HCT116 (cell line): ENCODE results near the gene MSMO1. TPM values are rescaled to one million over a fixed set of nuclear protein-coding genes. Genes with fewer than 3 reads are reported as not detected.
A peak's percentile ranks its signal among the peaks of the same experiment; 100 is the strongest.

Experiments
- ATAC-seq: fragments of 200-7000 bp; cut with Tn5 transposase; 2 replicates; pipeline ENCODE4 v1.9.1; 2020; ENCODE audit warnings: mild to moderate bottlenecking, moderate library complexity
- BruUV-seq: library from RNA; stranded (reverse); fragments of 400-500 nt; replicated peaks from 2 replicates; lab custom pipeline; 2021; lab: Mats Ljungman, UMichigan
- CTCF ChIA-PET: fragments of 300-600 bp; sonication (Branson Sonifier 250); formaldehyde crosslinking; loops from one replicate; lab custom pipeline; 2021; ENCODE audit warnings: antibody characterized with exemption; lab: Charles Lee
- POLR2A ChIA-PET: fragments of 300-600, 350-600 bp; sonication (Branson Sonifier 250); formaldehyde crosslinking; loops from one replicate; lab custom pipeline; 2021; ENCODE audit warnings: antibody characterized with exemption; lab: Charles Lee
- RAD21 ChIA-PET, 2 experiments: fragments of 300-600 bp; sonication (Branson Sonifier 250); formaldehyde crosslinking; loops; one replicate each; lab custom pipeline; 2023; ENCODE audit warnings: low total read pairs in 2 of 2; ENCODE audit not compliant: uncharacterized antibody in 2 of 2, unreplicated experiment in 2 of 2, low non-redundant PET in 1 of 2; lab: Charles Lee
- DNase-seq: peaks from one replicate; pipeline ENCODE4 v3.0.0-alpha.2; 2010; ENCODE audit warnings: low read depth, low spot score
- H2AFZ ChIP-seq: fragments of 200-600 bp; shearing (Covaris generic), sonication (generic); 2 replicates; pipeline ENCODE4 v1.6.1; 2017; ENCODE audit warnings: low read depth, mixed run types, mixed read lengths, antibody characterized with exemption, low read length; ENCODE audit not compliant: poor library complexity, severe bottlenecking
- H3K27ac ChIP-seq: 2 replicates; pipeline ENCODE4 v1.5.1; 2012; ENCODE audit warnings: low read depth, low read length
- H3K27me3 ChIP-seq: fragments of 200-600 bp; sonication (generic); 2 replicates; pipeline ENCODE4 v1.6.1; 2016; ENCODE audit warnings: mixed run types, low read length, mixed read lengths; ENCODE audit not compliant: insufficient read depth
- H3K36me3 ChIP-seq, 2 experiments: fragments of 200-500 bp in 1 of 2; fragments of 200-600 bp in 1 of 2; sonication (Bioruptor generic) in 1 of 2; sonication (generic) in 1 of 2; 2 replicates each; pipeline versions ENCODE4 v1.5.1 to v1.6.1; 2014 to 2016; ENCODE audit warnings: low read length in 2 of 2, inconsistent platforms in 1 of 2, mixed read lengths in 1 of 2, mixed run types in 1 of 2; ENCODE audit not compliant: insufficient read depth in 2 of 2, control insufficient read depth in 1 of 2
- H3K4me1 ChIP-seq, 2 experiments: fragments of 200-600 bp in 1 of 2; sonication (generic) in 1 of 2; 2 replicates each; pipeline versions ENCODE4 v1.5.1 to v1.6.1; 2012 to 2017; ENCODE audit warnings: low read length in 2 of 2, inconsistent platforms in 1 of 2, mild to moderate bottlenecking in 1 of 2, mixed read lengths in 1 of 2, mixed run types in 1 of 2, moderate library complexity in 1 of 2; ENCODE audit not compliant: insufficient read depth in 2 of 2, control insufficient read depth in 1 of 2
- H3K4me2 ChIP-seq: fragments of 200-600 bp; sonication (generic); 2 replicates; pipeline ENCODE4 v1.6.1; 2017; ENCODE audit warnings: mixed run types, low read length, mixed read lengths
- H3K4me3 ChIP-seq, 2 experiments: fragments of 200-600 bp in 1 of 2; sonication (generic) in 1 of 2; replicated peaks in 1 of 2; 2 replicates each; pipeline ENCODE4 v1.5.1; 2011 to 2016; ENCODE audit warnings: low read length in 2 of 2, control low read depth in 1 of 2, low read depth in 1 of 2, mild to moderate bottlenecking in 1 of 2, mixed read lengths in 1 of 2, mixed run types in 1 of 2
- H3K79me2 ChIP-seq: fragments of 200-600 bp; sonication (generic); 2 replicates; pipeline ENCODE4 v1.6.1; 2017; ENCODE audit warnings: mild to moderate bottlenecking, mixed run types, low read length, moderate library complexity, mixed read lengths; ENCODE audit not compliant: insufficient read depth
- H3K9ac ChIP-seq: fragments of 200-600 bp; sonication (generic); 2 replicates; pipeline ENCODE4 v1.6.1; 2016; ENCODE audit warnings: low read length, mixed read lengths
- H3K9me2 ChIP-seq: fragments of 200-600 bp; sonication (generic), shearing (Covaris generic); 2 replicates; pipeline ENCODE4 v1.6.1; 2017; ENCODE audit warnings: mixed run types, mild to moderate bottlenecking, moderate library complexity; ENCODE audit not compliant: insufficient read depth
- H3K9me3 ChIP-seq, 2 experiments: fragments of 200-500 bp in 1 of 2; fragments of 200-600 bp in 1 of 2; sonication (Bioruptor generic) in 1 of 2; sonication (generic) in 1 of 2; 2 replicates each; pipeline ENCODE4 v1.6.1; 2014 to 2017; ENCODE audit warnings: low read length in 2 of 2, mixed read lengths in 2 of 2, inconsistent platforms in 1 of 2, low read depth in 1 of 2, mild to moderate bottlenecking in 1 of 2, mixed run types in 1 of 2, moderate library complexity in 1 of 2; ENCODE audit not compliant: control insufficient read depth in 1 of 2, insufficient read depth in 1 of 2
- H4K20me1 ChIP-seq: fragments of 200-600 bp; sonication (generic), shearing (Covaris generic); 2 replicates; pipeline ENCODE4 v1.6.1; 2017; ENCODE audit warnings: mixed run types, mild to moderate bottlenecking, moderate library complexity; ENCODE audit not compliant: insufficient read depth
- CBX3 ChIP-seq: IDR thresholded peaks from 2 replicates; pipeline ENCODE4 v1.6.1; 2012; ENCODE audit warnings: low read depth
- CTCF ChIP-seq, 3 experiments: fragments of 200-600 bp in 1 of 3; sonication (generic) in 1 of 3; IDR thresholded peaks in 2 of 3; conservative IDR thresholded peaks in 1 of 3; 2 replicates each; pipeline ENCODE4 v1.5.1; 2012 to 2017; ENCODE audit warnings: low read depth in 2 of 3, low read length in 2 of 3, antibody characterized with exemption in 1 of 3, borderline replicate concordance in 1 of 3, control low read depth in 1 of 3, mild to moderate bottlenecking in 1 of 3, mixed read lengths in 1 of 3, mixed run types in 1 of 3, moderate library complexity in 1 of 3; ENCODE audit not compliant: insufficient read depth in 1 of 3
- RAD21 ChIP-seq: IDR thresholded peaks from 2 replicates; pipeline ENCODE4 v1.6.1; 2012; ENCODE audit warnings: low read depth, mild to moderate bottlenecking
- ZBTB33 ChIP-seq: IDR thresholded peaks from 2 replicates; pipeline ENCODE4 v1.6.1; 2011; ENCODE audit warnings: mild to moderate bottlenecking, low read length, moderate library complexity; ENCODE audit not compliant: insufficient replicate concordance; ENCODE audit errors: extremely low read depth
- intact Hi-C: fragments of 100-400 bp; cut with micrococcal nuclease; formaldehyde crosslinking; loops from 2 replicates; pipeline ENCODE4 v1.10.0; 2022
- total RNA-seq: library from RNA; stranded (reverse); gene quantifications from one replicate; pipeline ENCODE4 v1.2.1, GENCODE V29; 2021; ENCODE audit not compliant: unreplicated experiment

Gene MSMO1
- total RNA-seq, 1 experiment from 2014 or later, result 54.5 TPM

GRCh38 chr4:165355900-165356300 is 28.4 kb downstream of the MSMO1 start:
- POLR2A ChIA-PET, result no interaction called here
- Histone ChIP-seq H3K79me2 (no peaks in the 10 kb centered on the region), H3K9me3 (no peaks in the 10 kb centered on the region)
- CTCF ChIA-PET, result interaction anchor here (0.7 to 2.1 kb wide), 12 partner anchors 9 to 243 kb away, joined by 3 to 12 read pairs (median 4); partner anchors contain the start of gene TMEM192
- TF ChIP-seq CTCF (IDR thresholded peaks at IDR 0.05 in 2 of 3, conservative IDR thresholded peaks at IDR 0.05 in 1 of 3; ENCODE audit: borderline replicate concordance in 1 of 3, insufficient read depth in 1 of 3, low read depth in 2 of 3, low read length in 2 of 3), result peak; percentile 67 to 77 (median 67)
- TF ChIP-seq RAD21, result peak; percentile 83
- no peak for TF ChIP-seq ZBTB33
- 0 out of 2 replicates have a peak, but pooled peaks have one; percentile 13 for TF ChIP-seq CBX3
- TF ChIP-seq, all 23 proteins: peak for 3
- Histone ChIP-seq H2AFZ (peak overlapping the region; percentile 99), H3K4me1 (peaks cover 0 to 3% of the 10 kb centered on the region in 2 experiments; a peak in 2 of 4 replicates), H4K20me1 (no peaks in the 10 kb centered on the region), H3K4me3 (no peak overlapping the region), H3K4me2 (no peak overlapping the region), H3K36me3 (no peaks in the 10 kb centered on the region), H3K27me3 (no peaks in the 10 kb centered on the region), H3K27ac (no peak overlapping the region), H3K9me2 (no peaks in the 10 kb centered on the region), H3K9ac (no peak overlapping the region)
- no TSS peak for BruUV-seq
- RAD21 ChIA-PET, result no interaction called here
- intact Hi-C loops, result loop anchor here (1.0 to 10.0 kb wide), 2 partner anchors 108 to 739 kb away; no protein-coding TSS in a partner anchor
- DNase-seq (peak; percentile 59), ATAC-seq (peak; percentile 93)
